Glutamatergic neuron (in vitro differentiated cells): ENCODE results near the gene HDAC3. TPM values are rescaled to one million over a fixed set of nuclear protein-coding genes. Genes with fewer than 3 reads are reported as not detected.

Experiments
- DNase-seq: peaks from one replicate; pipeline ENCODE4 v3.0.0; 2022
- H3K27ac Mint-ChIP-seq: one replicate; pipeline ENCODE4 v1.8.0; 2020; ENCODE audit warnings: mild to moderate bottlenecking, mixed read lengths, inconsistent platforms; ENCODE audit not compliant: unreplicated experiment
- H3K27me3 Mint-ChIP-seq: one replicate; pipeline ENCODE4 v1.8.0; 2020; ENCODE audit warnings: mild to moderate bottlenecking, moderate library complexity, mixed read lengths, inconsistent platforms; ENCODE audit not compliant: unreplicated experiment
- H3K36me3 Mint-ChIP-seq: one replicate; pipeline ENCODE4 v1.8.0; 2020; ENCODE audit warnings: mild to moderate bottlenecking, mixed read lengths, inconsistent platforms; ENCODE audit not compliant: unreplicated experiment
- H3K4me1 Mint-ChIP-seq: one replicate; pipeline ENCODE4 v1.8.0; 2020; ENCODE audit warnings: mild to moderate bottlenecking, low read depth, mixed read lengths, inconsistent platforms; ENCODE audit not compliant: unreplicated experiment
- H3K4me3 Mint-ChIP-seq: one replicate; pipeline ENCODE4 v1.8.0; 2020; ENCODE audit warnings: mild to moderate bottlenecking, mixed read lengths, inconsistent platforms; ENCODE audit not compliant: unreplicated experiment
- H3K9me3 Mint-ChIP-seq: one replicate; pipeline ENCODE4 v1.8.0; 2020; ENCODE audit warnings: mild to moderate bottlenecking, moderate library complexity, mixed read lengths, inconsistent platforms; ENCODE audit not compliant: unreplicated experiment
- CTCF ChIP-seq: fragments of 200-600 bp; sonication (generic); IDR thresholded peaks from one replicate; pipeline ENCODE4 v1.5.0; 2021; ENCODE audit not compliant: partially characterized antibody, unreplicated experiment
- total RNA-seq: library from RNA; stranded (reverse); fragmentation: NEBNext Ultra II Directional; extraction: Animal tissue kit (Norgen Biotek cat#: 25700); gene quantifications from one replicate; pipeline ENCODE4 v1.2.1, GENCODE V29; 2021; ENCODE audit not compliant: unreplicated experiment

Gene HDAC3
- total RNA-seq, 1 donor from 2014 or later, result 81.8 TPM

- H3K9me3 Mint-ChIP-seq, result no peaks in the 10 kb centered on the region
- H3K27ac Mint-ChIP-seq, result peak overlapping the region; percentile 17
- TF ChIP-seq CTCF, result no peak
- H3K27me3 Mint-ChIP-seq, result peaks cover 5% of the 10 kb centered on the region
- no peak for DNase-seq
- peak overlapping the region; percentile 93 for H3K4me3 Mint-ChIP-seq
- H3K4me1 Mint-ChIP-seq, result peaks cover 11% of the 10 kb centered on the region
- no peaks in the 10 kb centered on the region for H3K36me3 Mint-ChIP-seq
Measured at GRCh38 chr5:141636106-141636412, 590 bp downstream of the HDAC3 start.

DNA sequence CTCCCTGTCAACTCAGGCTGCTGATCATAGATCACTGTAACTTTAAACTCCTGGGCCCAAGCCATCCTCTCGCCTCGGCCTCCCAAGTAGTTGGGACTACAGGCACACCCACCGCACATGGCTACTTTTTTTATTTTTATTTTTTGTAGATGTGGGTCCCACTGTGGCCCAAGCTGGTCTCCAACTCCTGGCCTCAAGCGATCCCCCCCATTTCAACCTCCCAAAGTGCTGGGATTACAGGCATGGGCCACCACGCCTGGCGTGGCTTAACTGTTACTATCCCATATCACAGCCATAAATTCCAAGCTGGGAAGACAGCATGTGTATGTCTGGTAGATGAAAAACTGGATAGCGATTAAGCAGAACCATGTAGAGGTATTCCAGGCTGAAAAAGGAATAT, 1.0 kb downstream of the HDAC3 start:
- DNase-seq, result no peak
- TF ChIP-seq CTCF, result no peak
- H3K27ac Mint-ChIP-seq, result peak overlapping the region; percentile 17
- peaks cover 11% of the 10 kb centered on the region for H3K4me1 Mint-ChIP-seq
- no peaks in the 10 kb centered on the region for H3K36me3 Mint-ChIP-seq
- no peaks in the 10 kb centered on the region for H3K9me3 Mint-ChIP-seq
- peak overlapping the region; percentile 93 for H3K4me3 Mint-ChIP-seq
- peaks cover 5% of the 10 kb centered on the region for H3K27me3 Mint-ChIP-seq

DNA sequence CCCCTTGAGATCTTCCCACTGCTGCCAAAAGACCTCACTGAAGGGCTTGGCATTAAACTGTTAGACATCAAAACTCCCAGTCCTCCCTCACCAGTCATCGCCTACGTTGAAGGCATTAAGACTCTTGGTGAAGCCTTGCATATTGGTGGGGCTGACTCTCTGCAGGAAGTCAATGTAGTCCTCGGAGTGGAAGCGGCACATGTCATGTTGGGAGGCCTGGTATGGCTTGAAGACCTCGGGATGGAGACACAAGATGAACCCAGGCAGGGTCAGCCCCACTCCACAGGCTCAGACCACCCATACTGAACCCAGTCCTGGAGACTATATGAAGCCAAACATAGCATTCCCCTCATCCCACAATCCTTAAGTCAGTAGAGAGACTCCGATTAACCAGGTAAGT, 1.9 kb downstream of the HDAC3 start:
- Mint-ChIP-seq H3K4me1 (peaks cover 11% of the 10 kb centered on the region), H3K4me3 (peak overlapping the region; percentile 93), H3K27me3 (peaks cover 5% of the 10 kb centered on the region), H3K36me3 (no peaks in the 10 kb centered on the region), H3K9me3 (no peaks in the 10 kb centered on the region), H3K27ac (no peak overlapping the region)
- DNase-seq, result no peak
- TF ChIP-seq CTCF, result no peak

DNA sequence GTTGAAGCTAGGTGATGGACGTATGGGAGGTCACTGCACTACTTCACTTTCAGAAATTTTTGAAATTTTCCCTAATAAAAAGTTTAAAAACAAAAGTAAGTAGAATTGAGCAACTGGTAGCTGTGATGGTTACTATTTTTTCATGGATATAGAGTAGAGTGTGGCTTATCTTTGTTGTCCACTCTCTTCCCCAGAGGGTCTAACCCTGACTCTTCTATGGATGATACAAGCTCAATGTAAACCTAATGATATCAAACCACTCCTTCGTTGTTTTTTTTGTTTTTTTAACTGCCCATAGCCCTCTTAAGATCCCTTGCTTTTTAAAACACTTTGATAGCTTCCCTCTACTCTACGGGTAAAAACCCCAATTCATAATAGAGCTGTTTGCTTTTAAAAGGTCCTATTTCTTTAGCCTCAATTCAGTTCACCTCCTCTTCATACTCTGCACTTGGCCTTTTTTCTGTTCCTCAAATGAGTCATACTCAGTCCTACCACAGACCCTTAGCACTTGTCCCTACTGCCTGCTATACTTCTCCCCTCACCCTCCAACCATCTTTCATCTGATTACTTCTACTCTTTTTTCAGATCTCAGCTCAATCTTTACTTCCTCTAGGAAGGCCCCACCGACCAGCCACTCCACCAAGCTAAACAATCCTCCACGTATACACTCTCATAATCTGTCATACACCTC, 2.6 kb downstream of the HDAC3 start:
- peaks cover 11% of the 10 kb centered on the region for H3K4me1 Mint-ChIP-seq
- no peak for TF ChIP-seq CTCF
- H3K27ac Mint-ChIP-seq, result no peak overlapping the region
- H3K9me3 Mint-ChIP-seq, result no peaks in the 10 kb centered on the region
- peaks cover 3% of the 10 kb centered on the region for H3K27me3 Mint-ChIP-seq
- no peak overlapping the region for H3K4me3 Mint-ChIP-seq
- no peaks in the 10 kb centered on the region for H3K36me3 Mint-ChIP-seq
- DNase-seq, result no peak

GRCh38 chr5:141632650-141633049, 4.0 kb downstream of the HDAC3 start:
- Mint-ChIP-seq H3K4me3 (no peak overlapping the region), H3K27ac (no peak overlapping the region), H3K9me3 (no peaks in the 10 kb centered on the region), H3K27me3 (peaks cover 3% of the 10 kb centered on the region), H3K36me3 (no peaks in the 10 kb centered on the region), H3K4me1 (peaks cover 11% of the 10 kb centered on the region)
- DNase-seq, result no peak
- no peak for TF ChIP-seq CTCF
